Stimulated activated CD4-positive, alpha-beta T cell treated with anti-CD3 and anti-CD28 coated beads, Interleukin-12 subunit alpha, Interleukin-12 subunit beta, amount 100 ng/mL, for 4 hours (primary cell): Measurements from ENCODE around the gene CYP19A1.

Experiments used
- DNase-seq: peaks from one replicate; pipeline ENCODE4 v3.0.0-alpha.2; 2020

Gene CYP19A1

GRCh38 chr15:51356983-51357382 is 18.6 kb upstream of the CYP19A1 start:
- no peak for DNase-seq

GRCh38 chr15:51356147-51356546 is 17.8 kb upstream of the CYP19A1 start:
- DNase-seq = no peak

- DNase-seq = no peak
Measured at GRCh38 chr15:51355096-51355495, 16.7 kb upstream of the CYP19A1 start.

GRCh38 chr15:51353976-51354375 is 15.6 kb upstream of the CYP19A1 start:
- no peak for DNase-seq

GRCh38 chr15:51350723-51351122 is 12.3 kb upstream of the CYP19A1 start:
- DNase-seq = no peak

GRCh38 chr15:51349156-51349844 is 10.9 kb upstream of the CYP19A1 start:
- DNase-seq = no peak

- DNase-seq = no peak
Measured at GRCh38 chr15:51348688-51349087, 10.3 kb upstream of the CYP19A1 start.

- DNase-seq = no peak
Measured at GRCh38 chr15:51346136-51346535, 7.7 kb upstream of the CYP19A1 start.

GRCh38 chr15:51343466-51343865 is 5.1 kb upstream of the CYP19A1 start:
- no peak for DNase-seq

- no peak for DNase-seq
Measured at GRCh38 chr15:51342227-51342999, 4.0 kb upstream of the CYP19A1 start.

GRCh38 chr15:51341366-51342226 is 3.2 kb upstream of the CYP19A1 start, which contains the start of gene GLDN:
GLDN (plus strand) TSS chr15:51341655; CDS start chr15:51341685, 30 bp downstream.
- DNase-seq = no peak

- DNase-seq = no peak
Measured at GRCh38 chr15:51335538-51336410, 2.6 kb downstream of the CYP19A1 start.

- no peak for DNase-seq
Measured at GRCh38 chr15:51335087-51335486, 3.3 kb downstream of the CYP19A1 start.

- no peak for DNase-seq
Measured at GRCh38 chr15:51334011-51334451, 4.4 kb downstream of the CYP19A1 start.

GRCh38 chr15:51333571-51333970 is 4.8 kb downstream of the CYP19A1 start:
- no peak for DNase-seq

GRCh38 chr15:51332206-51333147 is 5.9 kb downstream of the CYP19A1 start:
- no peak for DNase-seq

GRCh38 chr15:51331141-51331540 is 7.3 kb downstream of the CYP19A1 start:
- no peak for DNase-seq

GRCh38 chr15:51328926-51329325 is 9.5 kb downstream of the CYP19A1 start:
- DNase-seq = no peak

- no peak for DNase-seq
Measured at GRCh38 chr15:51327081-51327480, 11.3 kb downstream of the CYP19A1 start.

- no peak for DNase-seq
Measured at GRCh38 chr15:51325167-51325566, 13.2 kb downstream of the CYP19A1 start.

GRCh38 chr15:51323749-51324148 is 14.6 kb downstream of the CYP19A1 start:
- DNase-seq = no peak
